Measurements from ENCODE around the gene MINK1.

GRCh38 chr17:4900231-4901107 is 67.3 kb downstream of the MINK1 start:
- no peak for TF ChIP-seq POLR2A (IDR thresholded peaks at IDR 0.05; ENCODE audit: low read length)
- no peak for TF ChIP-seq GATA1 (IDR thresholded peaks at IDR 0.05; ENCODE audit: low read depth, low read length)

Measured in erythroblast (primary cell).